Activated naive CD4-positive, alpha-beta T cell treated with anti-CD3 and anti-CD28 coated beads, Interleukin-2, amount 50 U/mL, for 24 hours (primary cell): ENCODE data around the gene CTSC.

Experiments used
- H3K27ac Mint-ChIP-seq: one replicate; pipeline ENCODE4 v1.8.0; 2021; ENCODE audit warnings: mild to moderate bottlenecking, mixed read lengths
- H3K27me3 Mint-ChIP-seq: one replicate; pipeline ENCODE4 v1.8.0; 2021; ENCODE audit warnings: mixed read lengths
- H3K36me3 Mint-ChIP-seq: one replicate; pipeline ENCODE4 v1.8.0; 2021; ENCODE audit warnings: mixed read lengths
- H3K4me1 Mint-ChIP-seq: one replicate; pipeline ENCODE4 v1.8.0; 2021; ENCODE audit warnings: mixed read lengths
- H3K4me3 Mint-ChIP-seq: one replicate; pipeline ENCODE4 v1.8.0; 2021; ENCODE audit warnings: mild to moderate bottlenecking, mixed read lengths
- H3K9me3 Mint-ChIP-seq: one replicate; pipeline ENCODE4 v1.8.0; 2021; ENCODE audit warnings: mixed read lengths

Gene CTSC

DNA sequence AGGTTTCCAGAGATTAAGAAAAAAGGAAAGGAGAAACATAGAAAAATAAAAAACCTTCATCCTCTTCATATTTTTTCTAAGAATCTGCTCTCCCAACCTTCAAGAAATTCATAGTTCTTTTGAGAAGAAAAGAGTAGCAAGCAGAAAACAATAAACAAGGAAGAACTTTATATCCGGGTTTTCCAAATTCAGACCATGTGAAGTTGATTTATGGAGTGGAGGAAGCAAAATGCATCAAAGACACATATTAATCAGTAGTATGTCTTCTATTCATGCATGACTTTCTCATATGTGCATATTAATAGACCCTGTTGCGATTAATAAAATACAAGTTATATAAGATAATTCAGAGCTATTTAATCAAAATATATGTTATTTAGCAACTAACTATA lies 20.5 kb upstream of the CTSC start:
- H3K4me3 Mint-ChIP-seq, result no peak overlapping the region
- peaks cover 42% of the 10 kb centered on the region for H3K4me1 Mint-ChIP-seq
- H3K27ac Mint-ChIP-seq, result peak overlapping the region; percentile 46
- no peaks in the 10 kb centered on the region for H3K27me3 Mint-ChIP-seq
- no peaks in the 10 kb centered on the region for H3K9me3 Mint-ChIP-seq
- H3K36me3 Mint-ChIP-seq, result no peaks in the 10 kb centered on the region

GRCh38 chr11:88357323-88358039 lies 19.9 kb upstream of the CTSC start:
- Mint-ChIP-seq H3K36me3 (no peaks in the 10 kb centered on the region), H3K4me1 (peaks cover 41% of the 10 kb centered on the region), H3K27me3 (no peaks in the 10 kb centered on the region), H3K27ac (peak overlapping the region; percentile 63), H3K4me3 (no peak overlapping the region), H3K9me3 (no peaks in the 10 kb centered on the region)

GRCh38 chr11:88355887-88356286 lies 18.4 kb upstream of the CTSC start:
- H3K4me3 Mint-ChIP-seq, result no peak overlapping the region
- H3K4me1 Mint-ChIP-seq, result peaks cover 41% of the 10 kb centered on the region
- H3K27me3 Mint-ChIP-seq, result no peaks in the 10 kb centered on the region
- no peak overlapping the region for H3K27ac Mint-ChIP-seq
- no peaks in the 10 kb centered on the region for H3K9me3 Mint-ChIP-seq
- H3K36me3 Mint-ChIP-seq, result no peaks in the 10 kb centered on the region

GRCh38 chr11:88354912-88355311 lies 17.4 kb upstream of the CTSC start:
- peaks cover 34% of the 10 kb centered on the region for H3K4me1 Mint-ChIP-seq
- no peaks in the 10 kb centered on the region for H3K9me3 Mint-ChIP-seq
- no peaks in the 10 kb centered on the region for H3K36me3 Mint-ChIP-seq
- no peak overlapping the region for H3K4me3 Mint-ChIP-seq
- no peaks in the 10 kb centered on the region for H3K27me3 Mint-ChIP-seq
- H3K27ac Mint-ChIP-seq, result no peak overlapping the region

- Mint-ChIP-seq H3K4me3 (no peak overlapping the region), H3K36me3 (no peaks in the 10 kb centered on the region), H3K27ac (no peak overlapping the region), H3K4me1 (peaks cover 27% of the 10 kb centered on the region), H3K27me3 (no peaks in the 10 kb centered on the region), H3K9me3 (no peaks in the 10 kb centered on the region)
Observed at GRCh38 chr11:88353835-88354496, 16.4 kb upstream of the CTSC start.

GRCh38 chr11:88353386-88353785 lies 15.8 kb upstream of the CTSC start:
- no peak overlapping the region for H3K4me3 Mint-ChIP-seq
- peaks cover 27% of the 10 kb centered on the region for H3K4me1 Mint-ChIP-seq

GRCh38 chr11:88352139-88352538 lies 14.6 kb upstream of the CTSC start:
- no peaks in the 10 kb centered on the region for H3K9me3 Mint-ChIP-seq
- no peaks in the 10 kb centered on the region for H3K27me3 Mint-ChIP-seq
- no peak overlapping the region for H3K27ac Mint-ChIP-seq
- H3K4me3 Mint-ChIP-seq, result no peak overlapping the region
- H3K4me1 Mint-ChIP-seq, result peaks cover 17% of the 10 kb centered on the region
- no peaks in the 10 kb centered on the region for H3K36me3 Mint-ChIP-seq

More at GRCh38 chr11:88353386-88353785, 15.8 kb upstream of the CTSC start:
- no peak overlapping the region for H3K27ac Mint-ChIP-seq
- H3K27me3 Mint-ChIP-seq, result no peaks in the 10 kb centered on the region
- no peaks in the 10 kb centered on the region for H3K36me3 Mint-ChIP-seq
- H3K9me3 Mint-ChIP-seq, result no peaks in the 10 kb centered on the region

- peaks cover 23% of the 10 kb centered on the region for H3K4me1 Mint-ChIP-seq
- no peaks in the 10 kb centered on the region for H3K9me3 Mint-ChIP-seq
- no peaks in the 10 kb centered on the region for H3K36me3 Mint-ChIP-seq
- no peak overlapping the region for H3K4me3 Mint-ChIP-seq
- H3K27me3 Mint-ChIP-seq, result no peaks in the 10 kb centered on the region
- H3K27ac Mint-ChIP-seq, result no peak overlapping the region
Observed at GRCh38 chr11:88348870-88349269, 11.3 kb upstream of the CTSC start.

DNA sequence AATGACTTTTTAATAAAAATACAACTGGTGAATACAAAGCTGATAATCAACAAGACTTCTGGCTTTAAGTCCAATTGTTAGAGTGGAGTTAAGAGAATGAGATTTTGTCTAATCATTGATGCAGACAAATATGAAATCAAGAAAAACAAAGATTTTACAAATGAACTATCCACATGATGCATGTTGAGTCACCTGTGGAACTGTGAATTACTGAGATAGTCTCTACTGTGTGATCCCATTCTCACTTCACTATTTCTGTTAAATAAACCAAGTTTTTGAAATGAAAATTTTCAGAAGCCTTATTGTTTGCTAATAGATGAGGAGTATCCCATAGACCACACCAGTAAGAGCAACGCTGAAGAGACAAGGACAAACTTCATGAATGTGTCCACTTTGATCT lies 8.4 kb upstream of the CTSC start:
- H3K4me3 Mint-ChIP-seq, result no peak overlapping the region
- H3K4me1 Mint-ChIP-seq, result peaks cover 26% of the 10 kb centered on the region
- no peak overlapping the region for H3K27ac Mint-ChIP-seq
- no peaks in the 10 kb centered on the region for H3K27me3 Mint-ChIP-seq
- no peaks in the 10 kb centered on the region for H3K36me3 Mint-ChIP-seq
- H3K9me3 Mint-ChIP-seq, result no peaks in the 10 kb centered on the region

- H3K27me3 Mint-ChIP-seq, result no peaks in the 10 kb centered on the region
- no peak overlapping the region for H3K4me3 Mint-ChIP-seq
- H3K27ac Mint-ChIP-seq, result no peak overlapping the region
- H3K9me3 Mint-ChIP-seq, result no peaks in the 10 kb centered on the region
- peaks cover 28% of the 10 kb centered on the region for H3K4me1 Mint-ChIP-seq
- no peaks in the 10 kb centered on the region for H3K36me3 Mint-ChIP-seq
Observed at GRCh38 chr11:88345408-88345807, 7.9 kb upstream of the CTSC start.

GRCh38 chr11:88344869-88345268 lies 7.3 kb upstream of the CTSC start:
- Mint-ChIP-seq H3K36me3 (no peaks in the 10 kb centered on the region), H3K27ac (no peak overlapping the region), H3K9me3 (no peaks in the 10 kb centered on the region), H3K4me1 (peaks cover 33% of the 10 kb centered on the region), H3K4me3 (no peak overlapping the region), H3K27me3 (no peaks in the 10 kb centered on the region)

DNA sequence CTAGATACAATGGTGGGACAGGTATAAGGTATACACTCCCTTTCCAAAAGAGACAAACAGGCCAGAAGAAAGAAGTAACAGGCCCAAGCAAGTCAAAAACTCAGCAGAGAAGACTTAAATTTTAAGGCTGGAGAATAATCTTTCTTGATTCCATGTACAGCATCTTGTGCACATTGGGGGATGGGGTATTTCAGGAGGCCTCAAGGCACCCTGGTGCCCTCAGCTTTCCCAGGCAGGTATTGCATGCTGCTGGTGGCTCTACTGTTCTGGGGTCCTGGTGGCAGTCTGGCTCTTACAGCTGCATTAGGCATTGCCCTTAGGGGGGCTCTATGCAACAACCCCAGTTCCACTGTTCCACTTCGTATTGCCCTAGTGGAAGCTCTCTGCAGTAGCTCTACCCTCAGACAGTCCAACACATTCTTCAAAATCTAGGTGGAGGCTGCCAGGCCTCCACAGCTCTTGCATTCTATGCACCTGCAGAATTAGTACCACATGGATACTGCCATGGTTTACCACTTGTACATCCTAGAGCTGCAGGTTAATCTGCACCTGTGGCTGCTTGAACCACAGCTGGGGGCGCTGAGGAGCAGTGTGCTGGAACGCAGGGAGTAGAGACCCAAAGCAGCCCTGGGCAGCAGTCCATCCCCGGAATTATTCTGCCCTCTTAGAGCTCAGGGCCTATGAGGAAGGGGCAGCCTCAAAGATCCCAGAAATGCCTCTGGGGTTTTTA lies 4.2 kb upstream of the CTSC start:
- Mint-ChIP-seq H3K4me3 (no peak overlapping the region), H3K27ac (peak overlapping the region; percentile 59), H3K27me3 (no peaks in the 10 kb centered on the region), H3K36me3 (no peaks in the 10 kb centered on the region), H3K9me3 (no peaks in the 10 kb centered on the region), H3K4me1 (peaks cover 54% of the 10 kb centered on the region)

- Mint-ChIP-seq H3K4me1 (peaks cover 51% of the 10 kb centered on the region), H3K36me3 (no peaks in the 10 kb centered on the region), H3K27ac (no peak overlapping the region), H3K4me3 (no peak overlapping the region), H3K27me3 (no peaks in the 10 kb centered on the region), H3K9me3 (no peaks in the 10 kb centered on the region)
Observed at GRCh38 chr11:88340366-88340935, 2.9 kb upstream of the CTSC start.

DNA sequence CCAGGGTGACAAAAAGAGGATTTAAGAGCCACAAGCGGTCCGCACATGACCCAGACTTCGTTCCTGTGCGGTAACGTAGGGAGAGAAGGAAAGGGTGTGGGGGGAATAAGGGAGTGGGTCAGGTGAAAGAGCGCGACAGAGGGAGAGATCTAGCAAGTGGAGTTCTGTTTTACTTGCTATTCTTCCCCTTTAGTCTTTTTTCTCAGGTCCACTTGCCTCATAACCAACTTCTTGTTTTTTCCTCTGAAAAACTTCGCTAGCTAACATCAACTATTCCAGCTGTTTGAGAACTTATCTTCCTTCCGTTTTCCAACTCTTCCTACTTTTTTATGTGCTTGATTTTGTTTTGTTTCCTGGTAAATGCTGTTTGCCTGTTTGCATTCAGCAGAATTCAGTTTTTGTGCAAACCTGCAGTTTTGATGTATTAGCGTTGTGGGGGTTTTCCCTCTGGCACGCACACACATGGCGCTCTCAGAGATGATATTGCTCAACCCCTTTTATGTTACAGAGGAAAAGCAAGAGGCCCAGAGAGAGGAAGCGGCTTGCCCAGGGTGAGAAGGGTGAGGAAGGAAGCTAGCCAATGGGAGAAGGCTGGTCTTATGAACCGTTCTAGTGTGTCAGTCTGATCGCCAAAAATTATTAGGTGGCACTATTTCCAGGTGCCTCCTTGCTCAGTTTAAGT lies 592 bp upstream of the CTSC start:
- peak overlapping the region; percentile 95 for H3K4me3 Mint-ChIP-seq
- H3K36me3 Mint-ChIP-seq, result peaks cover 9% of the 10 kb centered on the region
- H3K4me1 Mint-ChIP-seq, result peaks cover 66% of the 10 kb centered on the region
- peak overlapping the region; percentile 98 for H3K27ac Mint-ChIP-seq
- H3K9me3 Mint-ChIP-seq, result no peaks in the 10 kb centered on the region
- H3K27me3 Mint-ChIP-seq, result no peaks in the 10 kb centered on the region

DNA sequence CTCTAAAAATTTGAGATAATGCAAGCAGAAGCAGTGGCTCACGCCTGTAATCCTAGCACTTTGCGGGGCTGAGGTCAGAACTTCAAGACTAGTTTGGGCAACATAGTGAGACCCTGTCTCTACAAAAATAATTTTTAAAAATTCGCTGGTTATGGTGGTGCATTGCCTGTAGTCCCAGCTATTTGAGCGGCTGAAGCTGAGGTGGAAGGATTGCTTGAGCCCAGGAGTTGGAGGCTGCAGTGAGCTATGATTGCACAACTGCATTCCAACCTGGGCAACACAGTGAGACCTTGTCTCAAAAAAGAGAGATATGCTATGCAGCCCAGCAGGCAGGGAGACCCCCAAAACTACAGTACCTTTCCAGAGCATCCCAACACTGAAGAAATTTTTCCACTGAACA lies 2.3 kb downstream of the CTSC start:
- peaks cover 82% of the 10 kb centered on the region for H3K4me1 Mint-ChIP-seq
- no peaks in the 10 kb centered on the region for H3K27me3 Mint-ChIP-seq
- H3K9me3 Mint-ChIP-seq, result no peaks in the 10 kb centered on the region
- H3K27ac Mint-ChIP-seq, result no peak overlapping the region
- peaks cover 24% of the 10 kb centered on the region for H3K36me3 Mint-ChIP-seq
- H3K4me3 Mint-ChIP-seq, result peak overlapping the region; percentile 95
